Kasumi-1 (cell line): Measurements from ENCODE around the gene CEACAM1.
A peak's percentile ranks its signal among the peaks of the same experiment; 100 is the strongest.
"Not testable (repeated sequence)": the region's sequence is repeated elsewhere in the genome, so short reads cannot be mapped to it uniquely, and the experiment has no call there.

Experiments
- DNase-seq, 2 experiments: peaks; one replicate each; lab custom pipeline; 2025; lab: John Stamatoyannopoulos, UW

The CEACAM1 gene

DNA sequence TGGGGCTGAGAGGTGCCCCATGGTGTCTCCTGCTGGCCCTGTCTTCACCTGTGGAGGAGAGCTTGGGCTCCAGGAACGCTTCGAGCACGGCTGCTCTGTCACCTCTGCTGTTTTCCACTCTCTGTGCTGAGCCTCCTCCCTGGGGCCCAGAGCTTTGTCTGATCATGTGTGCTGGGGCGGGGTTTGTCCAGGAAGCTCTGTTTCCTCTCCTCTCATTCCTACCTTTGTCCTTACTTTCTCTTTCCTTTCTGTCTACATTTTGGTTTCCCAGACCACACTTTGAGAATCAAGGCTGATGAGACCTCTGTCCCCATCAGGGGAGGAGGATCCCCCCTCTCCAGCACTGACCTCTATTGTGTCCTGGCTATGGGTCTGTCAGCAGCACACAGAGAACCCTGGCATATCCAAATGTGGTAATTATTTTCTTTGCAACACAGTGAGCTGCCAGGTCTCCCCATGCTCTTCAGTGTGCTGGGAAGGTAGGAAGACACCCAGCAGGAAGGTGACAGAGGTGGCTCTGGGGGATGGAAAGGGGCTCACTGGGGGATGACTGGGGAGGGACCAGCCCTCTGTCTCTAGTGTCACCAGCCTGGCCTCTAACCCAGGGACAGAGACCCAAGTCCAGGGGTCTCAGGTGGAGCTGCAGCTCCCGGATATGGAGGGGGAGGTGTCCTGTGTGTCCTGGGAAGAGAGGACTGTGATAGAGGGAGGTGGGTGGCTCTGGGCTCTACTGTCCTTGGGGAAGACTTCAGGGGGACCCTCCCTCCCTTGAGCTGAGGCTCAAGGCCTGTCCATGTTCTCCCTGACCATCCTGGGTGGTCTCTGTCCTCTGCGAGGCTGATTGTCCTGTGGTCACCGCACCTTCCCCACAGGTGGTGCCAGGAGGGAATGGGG, at the start of gene CEACAM1:
Gene CEACAM1, minus strand, starts transcription at position 128 of the 894 bp plus-strand sequence. Its CDS starts 107 bp downstream, at position 21.
- DNase-seq, result peak; percentile 30 to 36

DNA sequence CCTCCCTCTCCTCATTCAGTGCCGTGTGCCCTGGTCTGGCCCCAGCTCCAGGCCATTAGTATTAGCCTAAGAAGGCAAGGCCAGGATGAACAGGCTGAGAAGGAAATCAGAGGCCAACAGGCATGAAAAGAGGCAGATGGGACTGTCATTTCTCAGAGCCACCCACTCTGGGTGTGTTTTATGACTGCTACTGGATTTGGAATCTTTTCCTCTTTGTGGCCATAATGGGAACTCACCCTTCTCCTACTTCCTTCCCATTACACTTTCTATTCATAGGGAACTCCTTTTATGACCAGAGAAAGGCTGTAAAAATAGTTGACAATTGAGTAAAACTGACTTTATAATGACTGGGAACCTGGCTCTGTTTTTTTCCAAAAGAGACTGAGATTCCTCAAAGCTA, 48.7 kb upstream of the CEACAM1 start:
- no peak for DNase-seq

DNA sequence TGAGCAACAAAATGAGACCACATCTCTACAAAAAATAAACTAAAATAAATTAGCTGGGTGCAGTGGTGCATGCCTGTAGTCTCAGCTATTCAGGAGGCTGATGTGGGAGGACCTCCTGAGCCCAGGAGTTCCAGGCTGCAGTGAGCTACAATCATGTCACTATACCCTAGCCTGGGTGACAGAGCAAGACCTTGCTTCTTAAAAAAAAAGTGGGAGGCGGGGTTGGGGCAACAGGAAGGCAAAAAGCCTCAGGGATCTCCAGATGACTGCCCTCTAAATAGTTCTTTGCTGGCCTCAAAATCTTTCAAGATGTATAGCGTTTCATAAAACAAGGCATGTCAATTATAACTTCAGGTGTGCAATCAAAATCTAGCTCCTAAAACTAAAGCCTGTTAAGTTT, 48.0 kb upstream of the CEACAM1 start:
- DNase-seq, result no peak

DNA sequence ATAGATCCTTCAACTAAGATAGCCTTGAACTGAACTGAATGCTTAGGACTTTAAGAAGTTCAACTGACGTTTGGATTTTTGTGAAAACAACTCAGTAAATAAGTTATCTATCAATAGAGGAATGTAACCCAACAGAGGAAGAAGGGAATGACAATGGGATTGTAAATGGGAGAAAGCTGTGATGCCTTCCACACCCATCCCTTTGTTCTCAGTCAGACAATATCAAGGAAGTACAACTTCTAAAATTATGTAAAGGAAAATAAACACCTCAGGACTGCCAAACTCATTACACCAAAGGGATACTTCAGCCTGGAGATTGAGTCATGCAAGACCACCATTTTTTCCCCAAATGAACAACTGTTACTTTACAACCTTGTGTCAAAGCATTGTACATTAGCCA, 45.4 kb upstream of the CEACAM1 start:
- no peak for DNase-seq

DNA sequence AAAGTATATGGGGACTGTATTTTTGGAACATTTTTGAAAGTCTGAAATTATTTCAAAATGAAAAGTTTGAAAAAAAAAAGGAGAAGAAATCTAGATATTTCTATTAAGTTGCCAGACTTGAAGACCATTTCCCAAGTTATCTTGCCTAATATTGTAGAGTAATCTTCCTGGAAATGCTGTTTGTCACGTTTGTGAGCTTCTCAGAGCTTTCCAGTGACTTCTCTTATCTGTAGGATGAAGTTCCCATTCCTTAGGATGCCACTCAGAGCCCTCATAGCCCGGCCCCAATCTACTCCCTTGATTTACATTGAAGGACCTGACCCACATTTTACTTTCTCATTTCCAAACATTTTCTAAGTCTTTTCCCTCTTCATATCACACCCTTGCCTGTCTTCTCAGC, 42.8 kb upstream of the CEACAM1 start:
- DNase-seq, result no peak

DNA sequence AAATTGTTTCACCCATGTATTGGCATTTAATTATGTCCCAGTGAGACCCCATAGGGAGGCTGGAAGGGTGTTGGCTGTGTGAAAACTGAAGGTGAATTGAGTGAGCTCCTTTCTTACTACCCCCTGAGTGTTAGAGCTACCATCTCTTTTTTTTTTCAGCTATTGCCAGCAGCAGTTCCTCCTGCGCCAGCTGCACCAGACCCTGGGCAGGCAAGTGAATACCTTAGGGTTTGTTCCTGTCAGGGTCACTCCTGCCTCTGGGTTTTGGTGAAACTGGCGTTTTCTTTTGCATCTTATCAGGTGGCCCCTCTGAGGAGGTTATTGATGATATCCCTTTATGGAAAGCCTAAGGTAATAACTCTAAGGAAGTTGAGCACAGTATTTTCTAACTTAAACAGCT, 40.9 kb upstream of the CEACAM1 start:
- no peak for DNase-seq

DNA sequence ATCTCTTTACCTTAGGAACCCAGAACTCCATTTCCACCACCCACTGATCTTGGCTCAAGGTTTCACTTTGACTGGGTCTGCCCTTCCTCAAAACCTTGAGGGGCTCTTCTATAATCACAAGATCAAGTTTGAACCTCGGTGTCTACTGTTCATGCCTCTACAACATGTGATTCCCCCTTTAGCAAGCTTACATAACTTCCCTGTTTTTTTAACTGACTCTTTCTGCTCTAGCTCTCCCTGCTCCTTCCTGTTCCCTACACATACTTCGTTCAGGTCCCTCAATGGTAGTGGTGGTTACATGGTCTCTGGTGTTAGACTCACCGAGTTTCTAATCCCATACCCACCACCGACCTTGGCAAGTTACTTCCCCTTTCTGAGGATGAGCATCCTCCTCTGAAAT, 39.7 kb upstream of the CEACAM1 start:
- DNase-seq, result peak; percentile 92 to 93

DNA sequence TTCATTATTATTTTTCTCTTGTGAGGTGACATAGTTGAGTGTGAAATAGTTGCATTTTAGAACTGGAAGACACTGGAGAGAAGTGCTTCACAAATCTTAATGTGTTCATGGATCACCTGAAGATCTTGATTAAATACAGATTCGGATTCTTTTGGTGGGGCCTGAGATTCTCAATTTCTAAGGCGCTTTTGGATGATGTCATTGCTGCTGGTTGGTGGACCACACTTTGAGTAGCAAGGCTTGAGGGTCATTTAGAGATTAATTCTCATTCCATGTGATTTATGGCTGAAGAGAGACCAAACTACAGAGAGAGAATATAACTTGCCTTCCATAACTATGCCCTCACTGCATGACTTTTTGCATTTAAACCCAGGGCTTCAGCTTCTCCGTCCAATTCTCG, 39.3 kb upstream of the CEACAM1 start:
- DNase-seq, result no peak

DNA sequence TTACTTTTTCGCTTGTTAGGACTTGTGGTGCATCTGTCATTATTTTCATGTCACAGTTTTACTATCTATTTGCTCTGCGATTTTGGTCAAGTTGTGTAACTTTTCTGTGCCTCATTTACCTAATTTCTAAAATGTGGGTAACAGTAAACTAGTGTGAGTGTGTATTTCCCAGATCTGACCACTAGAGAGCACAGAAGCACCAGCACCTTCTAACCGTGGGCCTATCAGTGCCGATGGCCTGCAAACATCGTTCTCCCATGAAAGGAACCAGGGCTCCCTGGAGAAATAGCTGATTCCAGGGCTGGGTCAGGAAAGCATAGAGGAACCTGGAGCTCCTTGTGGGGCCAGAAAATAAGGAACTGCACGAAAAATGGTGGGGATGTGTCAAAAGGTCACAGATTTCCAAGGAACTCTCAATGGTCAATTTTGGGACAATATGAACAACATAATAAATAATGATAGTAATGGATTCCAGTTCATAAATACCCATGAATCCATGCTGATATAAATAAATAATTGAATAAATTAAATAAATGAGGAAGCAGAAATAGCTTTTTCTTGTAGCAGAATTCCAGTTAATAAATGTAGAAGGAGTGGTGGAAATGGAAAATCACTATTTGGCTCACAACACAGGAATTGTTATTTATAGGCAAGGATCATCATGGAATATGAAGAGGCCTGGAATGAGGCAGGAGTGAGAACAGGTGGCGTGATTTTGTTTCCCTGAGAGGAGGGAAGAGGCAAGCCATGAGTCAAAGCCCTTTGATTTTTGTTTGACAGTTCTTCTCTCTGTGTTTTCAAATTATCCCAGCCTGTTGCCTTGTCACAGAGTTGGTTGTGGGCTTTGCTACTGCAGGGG, 35.3 kb upstream of the CEACAM1 start:
- DNase-seq, result peak; percentile 77 to 82

DNA sequence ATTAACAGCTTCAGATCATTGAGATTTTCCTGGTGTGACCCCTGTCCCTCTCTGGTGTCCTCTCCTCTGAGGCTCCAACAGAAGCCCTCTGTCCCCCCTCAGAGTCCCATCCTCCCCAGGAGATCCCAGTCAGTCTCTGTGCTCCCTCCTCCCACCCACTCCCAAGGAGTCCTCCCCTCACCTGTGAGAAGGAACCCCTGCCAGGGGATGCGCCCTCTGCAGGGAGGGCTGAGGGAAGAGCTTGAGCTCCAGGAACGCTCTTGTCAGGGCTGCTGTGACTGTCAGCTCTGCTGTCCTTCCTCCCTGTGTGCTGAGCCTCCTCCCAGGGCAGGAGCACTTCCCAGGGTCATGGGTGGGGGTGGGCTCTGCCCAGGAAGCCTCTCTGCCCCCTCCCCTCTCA, 33.2 kb upstream of the CEACAM1 start:
- no peak for DNase-seq

DNA sequence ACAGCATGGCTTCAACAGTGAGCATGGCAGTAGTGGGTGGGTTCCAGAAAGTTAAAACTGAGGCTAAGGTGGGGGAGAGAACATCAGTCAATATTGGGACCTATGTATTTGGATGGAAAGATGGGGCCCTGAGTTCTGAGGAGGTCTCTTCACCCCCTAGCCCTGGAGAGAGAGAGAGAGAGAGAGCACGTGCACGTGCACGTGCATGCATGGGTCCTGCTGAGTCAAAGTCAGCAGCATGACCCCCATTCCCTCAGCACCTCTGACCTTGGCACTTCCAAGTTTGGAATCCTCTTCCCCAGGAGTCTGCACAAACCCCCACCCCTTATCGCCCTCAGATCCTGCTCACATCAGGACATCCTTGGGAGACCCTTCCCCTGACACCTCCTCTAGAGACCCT, 32.5 kb upstream of the CEACAM1 start:
- no peak for DNase-seq

DNA sequence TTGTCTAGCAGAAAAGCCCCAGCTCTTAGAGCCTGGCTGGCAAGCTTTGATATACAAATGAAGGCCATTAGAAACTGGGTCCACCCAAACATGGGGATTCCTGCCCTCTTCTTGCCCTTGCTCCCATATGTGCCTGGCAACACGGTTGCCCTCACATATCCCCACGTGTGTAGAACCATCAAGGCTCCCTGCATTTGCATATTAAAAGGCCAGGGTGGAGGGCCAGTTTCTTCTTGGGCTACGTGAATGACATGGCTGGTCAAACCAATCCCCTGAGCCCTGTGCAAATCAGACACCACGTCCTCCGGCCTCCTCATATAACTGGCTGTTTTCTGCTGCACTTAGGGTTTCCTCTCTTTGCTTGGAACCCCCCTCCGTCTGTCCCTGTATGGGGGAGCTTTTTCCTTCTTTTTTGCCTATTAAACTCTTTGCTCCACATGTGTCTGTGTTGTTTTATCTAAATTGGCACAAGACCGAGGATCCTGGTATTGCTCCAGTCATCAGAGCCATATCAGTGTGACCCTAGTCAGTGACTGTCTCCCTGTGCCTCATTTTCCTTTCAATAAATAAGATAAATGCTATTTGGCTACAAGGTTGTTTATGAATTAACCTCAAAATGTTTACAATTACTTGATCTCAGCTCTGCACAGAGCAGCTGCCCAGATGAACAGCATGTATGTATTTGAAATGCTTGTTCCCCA, 30.3 kb upstream of the CEACAM1 start:
- no peak for DNase-seq

DNA sequence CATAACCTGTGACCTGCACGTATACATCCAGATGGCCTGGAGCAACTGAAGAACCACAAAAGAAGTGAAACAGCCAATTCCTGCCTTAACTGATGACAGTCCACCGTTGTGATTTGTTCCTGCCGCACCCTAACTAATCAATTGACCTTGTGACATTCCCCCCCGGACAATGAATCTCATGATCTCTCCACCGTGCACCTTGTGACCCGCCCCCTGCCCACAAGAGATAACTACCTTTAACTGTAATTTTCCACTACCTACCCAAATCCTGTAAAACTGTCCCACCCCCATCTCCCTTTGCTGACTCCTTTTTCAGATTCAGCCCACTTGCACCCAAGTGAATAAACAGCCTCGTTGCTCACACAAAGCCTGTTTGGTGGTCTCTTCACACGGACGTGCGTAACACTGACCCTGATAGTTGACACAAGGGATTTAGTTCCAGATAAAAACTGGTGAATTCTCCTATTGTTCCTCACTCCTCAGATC, 29.1 kb upstream of the CEACAM1 start:
- DNase-seq, result not testable (repeated sequence)

DNA sequence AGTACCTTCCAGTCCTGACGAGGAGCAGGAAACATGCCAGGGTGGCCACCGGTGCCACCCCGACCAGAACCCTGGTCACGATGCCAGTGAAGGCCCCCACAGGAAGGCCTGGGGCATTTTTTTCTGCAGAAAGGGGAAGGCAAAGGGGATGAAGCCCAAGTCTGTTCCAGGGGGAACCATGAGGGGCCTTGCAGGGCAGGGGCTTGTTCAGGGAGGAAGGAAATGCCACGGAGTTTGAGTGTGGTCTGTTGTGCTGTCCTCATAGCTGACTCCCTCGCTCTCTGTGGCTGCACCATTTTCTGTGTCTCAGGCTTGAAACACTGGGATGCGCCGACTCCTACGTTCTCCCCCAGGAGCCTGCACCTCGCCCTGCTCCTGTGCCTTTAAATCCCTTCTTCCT, 27.5 kb upstream of the CEACAM1 start:
- DNase-seq, result peak; percentile 91 to 92

DNA sequence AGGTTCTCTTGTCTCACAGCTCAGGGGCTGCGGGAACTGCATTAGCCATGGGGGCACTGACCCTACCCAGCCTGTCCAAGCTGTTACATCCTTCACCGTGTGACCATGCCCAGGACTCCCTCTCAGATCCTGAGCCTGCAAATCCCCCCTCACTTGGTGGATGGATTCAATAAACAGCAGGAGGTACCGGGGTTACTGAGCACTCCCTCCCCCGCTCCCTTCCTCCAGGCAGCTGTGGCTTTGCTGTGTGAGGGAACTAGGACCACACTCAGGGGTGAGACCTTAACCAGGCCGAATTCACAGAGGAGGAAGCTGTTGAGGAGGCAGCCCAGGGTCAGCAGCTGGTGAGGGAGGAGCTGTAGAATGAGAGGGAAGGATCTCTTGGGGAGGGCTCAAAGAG, 27.0 kb upstream of the CEACAM1 start:
- DNase-seq, result peak; percentile 84 to 86

DNA sequence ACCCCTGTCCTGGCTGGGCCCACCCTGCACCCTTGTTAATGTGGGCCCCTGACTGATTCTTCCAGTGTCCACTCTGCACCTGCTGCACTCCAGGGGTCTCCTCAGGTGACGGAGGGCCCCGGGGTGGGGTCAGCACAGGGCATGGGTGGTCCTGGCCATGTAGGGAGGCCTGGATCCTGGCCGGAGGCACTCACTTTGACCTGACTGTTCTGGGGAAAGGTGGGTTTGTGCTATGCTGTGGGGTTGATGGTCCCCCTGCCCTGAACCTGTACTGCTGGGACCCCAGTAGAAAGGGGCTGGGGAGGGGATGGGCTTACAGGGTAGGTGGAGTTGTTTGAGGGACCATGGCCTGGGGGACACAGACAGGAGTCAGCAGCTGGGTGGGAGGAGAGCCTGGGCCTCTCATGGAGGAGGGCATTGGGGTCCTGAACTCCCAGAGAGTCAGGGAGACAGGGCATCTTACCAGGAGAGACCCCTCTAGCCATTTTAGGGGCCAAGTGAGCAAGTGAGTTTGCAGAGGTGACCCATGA, 25.8 kb upstream of the CEACAM1 start:
- DNase-seq, result no peak

DNA sequence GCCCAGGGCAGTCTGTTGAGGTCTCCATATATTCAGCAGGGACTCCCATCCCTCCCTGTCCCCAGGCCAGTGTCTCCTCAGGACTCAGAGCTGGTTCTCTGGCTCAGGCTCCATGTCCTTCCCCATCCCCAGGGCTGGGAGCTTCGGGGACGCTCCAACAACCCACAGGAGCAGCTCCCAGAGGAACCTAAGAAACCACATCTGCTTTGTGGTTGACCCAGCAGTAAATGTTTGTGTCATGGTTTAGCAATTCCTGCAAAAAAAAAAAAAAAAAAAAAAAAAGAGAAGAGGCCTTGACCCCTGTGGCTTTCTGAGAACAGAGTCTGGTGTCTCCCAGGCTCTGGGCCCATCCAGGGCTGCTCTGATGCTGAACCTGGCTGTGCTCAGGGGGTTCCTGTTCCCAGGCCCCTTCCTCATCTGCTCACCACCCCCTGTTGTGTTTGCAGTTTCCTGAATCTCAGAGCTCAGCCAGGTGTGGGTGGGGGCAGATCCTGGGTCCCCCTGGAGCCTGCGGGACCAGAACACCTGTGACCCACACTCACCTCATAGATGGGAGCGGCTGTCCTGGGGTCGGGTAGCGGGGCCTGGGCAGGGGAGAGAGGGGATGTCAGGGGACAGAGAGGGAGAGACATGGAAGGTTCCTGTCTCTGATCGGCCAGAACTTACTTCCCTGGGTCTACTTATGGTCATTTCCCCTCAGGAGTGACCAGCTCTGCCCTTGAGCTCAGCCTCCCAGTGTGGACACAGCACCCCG, 25.2 kb upstream of the CEACAM1 start:
- no peak for DNase-seq

DNA sequence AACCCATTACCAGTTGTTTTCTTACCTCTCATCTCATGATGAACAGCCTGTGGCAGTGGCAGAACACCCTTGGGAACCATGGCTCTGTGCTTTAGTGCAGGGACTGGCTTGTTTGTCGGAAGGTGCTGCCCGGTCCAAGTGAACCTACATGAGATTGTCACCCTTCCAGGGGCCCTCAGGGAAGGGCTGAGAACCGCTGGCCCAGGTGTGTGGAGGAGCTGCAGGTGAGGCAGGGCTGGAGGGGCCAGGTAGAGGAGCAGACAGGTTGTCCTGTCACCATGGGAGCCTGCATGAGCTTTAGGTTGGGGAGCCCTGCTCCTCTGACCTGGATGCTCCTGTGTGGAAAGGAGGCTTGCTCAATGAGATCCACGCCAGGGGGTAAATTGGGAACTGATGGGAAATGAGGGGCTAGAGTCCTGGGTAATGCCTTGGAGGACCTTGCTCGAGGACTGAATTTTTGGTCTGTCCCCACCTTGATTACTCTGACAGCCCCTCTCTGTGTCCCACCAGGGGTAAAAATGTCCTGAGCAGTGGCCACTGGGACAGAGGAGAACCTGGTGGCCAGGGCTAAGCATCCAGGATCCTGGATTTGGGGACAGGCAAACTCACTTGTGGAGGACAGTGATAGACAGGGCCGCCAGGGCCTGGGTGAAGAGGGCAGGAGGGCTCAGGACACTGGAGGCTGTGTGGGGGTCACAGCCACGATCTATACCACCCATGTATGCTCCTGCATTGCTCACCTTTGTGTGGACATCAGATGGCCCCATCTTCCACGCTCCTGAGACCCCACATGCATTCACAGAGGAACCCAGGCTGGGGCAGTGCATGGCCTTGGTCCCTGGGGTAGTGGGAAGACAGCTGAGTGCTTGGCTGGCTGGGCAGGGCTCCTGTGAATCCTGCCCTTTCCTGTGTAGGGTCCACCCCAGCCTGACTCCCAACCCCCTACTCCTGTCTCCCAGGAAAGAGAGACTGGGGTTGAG, 24.1 kb upstream of the CEACAM1 start:
- DNase-seq, result no peak

DNA sequence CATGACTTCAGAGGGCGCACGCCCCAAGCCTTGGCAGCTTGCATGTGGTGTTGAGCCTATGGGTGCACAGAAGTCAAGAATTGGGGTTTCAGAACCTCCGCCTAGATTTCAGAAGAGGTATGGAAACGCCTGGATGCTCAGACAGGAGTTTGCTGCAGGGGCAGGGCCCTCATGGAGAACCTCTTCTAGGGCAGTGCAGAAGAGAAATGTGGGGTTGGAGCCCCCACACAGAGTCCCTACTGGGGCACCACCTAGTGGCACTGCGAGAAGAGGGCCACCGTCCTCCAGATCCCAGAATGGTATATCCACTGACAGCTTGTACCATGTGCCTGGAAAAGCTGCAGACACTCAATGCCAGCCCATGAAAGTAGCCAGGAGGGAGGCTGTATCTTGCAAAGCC, 22.2 kb upstream of the CEACAM1 start:
- DNase-seq, result not testable (repeated sequence)

DNA sequence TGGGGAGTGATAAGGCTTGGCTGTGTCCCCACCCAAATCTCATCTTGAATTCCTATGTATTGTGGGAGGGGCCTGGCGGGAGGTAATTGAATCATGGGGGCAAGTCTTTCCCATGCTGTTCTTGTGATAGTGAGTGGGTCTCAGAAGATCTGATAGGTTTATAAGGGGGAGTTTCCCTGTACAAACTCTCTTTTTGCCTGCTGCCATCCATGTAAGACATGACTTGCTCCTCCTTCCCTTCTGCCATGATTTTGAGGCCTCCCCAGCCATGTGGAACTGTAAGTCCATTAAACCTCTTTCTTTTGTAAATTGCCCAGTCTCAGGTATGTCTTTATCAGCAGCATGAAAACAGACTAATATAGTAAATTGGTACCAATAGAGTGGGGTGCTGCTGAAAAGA, 20.8 kb upstream of the CEACAM1 start:
- not testable (repeated sequence) for DNase-seq
